Posterior vena cava (tissue), 2 donors: ENCODE measurements around the gene ACTL7B. TPM values are rescaled to one million over a fixed set of nuclear protein-coding genes. Genes with fewer than 3 reads are reported as not detected.

Experiments
- DNase-seq: peaks from one replicate; pipeline ENCODE4 v3.0.0-alpha.2; 2020; ENCODE audit warnings: low spot score
- intact Hi-C, 2 donors: fragments of 100-400 bp; cut with DNase I; formaldehyde crosslinking; loops; one replicate each; pipeline versions ENCODE4 v1.14.1 to v1.14.2; 2022 to 2023
- total RNA-seq, 2 donors: library from RNA; stranded (reverse); fragmentation: NEBNext Ultra II Directional; extraction: Animal tissue kit (Norgen Biotek cat#: 25700); gene quantifications; one replicate each; pipeline ENCODE4 v1.2.1, GENCODE V29; 2021
- donor health status: DM: yes; HTN: yes; CAD: no.
- donor health status: DM: yes; HTN: yes; CAD: no.

ACTL7B gene
- total RNA-seq, 2 donors from 2014 or later: not detected

DNA sequence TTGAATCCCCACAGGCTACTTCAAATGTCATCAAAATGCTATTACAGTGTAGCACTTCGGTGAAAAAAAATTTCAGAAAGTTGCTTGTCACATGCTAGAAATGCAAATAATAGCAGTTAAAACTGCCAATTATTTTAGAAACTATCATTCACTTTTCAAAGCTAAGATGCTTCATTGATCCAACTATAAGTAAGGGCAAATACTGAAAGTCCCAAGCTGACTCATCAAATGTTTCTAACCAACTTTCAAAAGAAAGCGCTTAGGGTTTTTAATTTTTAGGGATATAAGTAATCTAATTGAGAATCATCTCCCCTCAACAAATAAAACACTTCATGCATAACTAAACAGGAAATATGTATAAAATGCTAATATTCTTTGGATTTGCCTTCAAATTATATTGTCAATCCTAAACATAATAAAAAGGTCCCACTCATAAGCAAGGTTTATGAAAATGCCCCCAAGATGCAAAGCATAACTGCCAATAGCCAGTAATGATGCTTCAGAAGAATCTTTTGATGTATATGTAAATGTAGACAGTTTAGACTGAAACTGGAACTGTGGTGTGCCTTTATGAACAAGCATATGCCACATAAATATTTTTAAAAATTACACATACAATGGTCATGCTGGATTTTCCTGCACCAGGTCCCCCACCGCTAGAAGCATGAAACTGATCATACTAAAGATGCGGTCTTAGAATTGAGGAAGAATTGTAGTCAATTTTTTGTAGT is 18.4 kb upstream of the ACTL7B start:
- DNase-seq: no peak
- intact Hi-C loops: no loop called here

DNA sequence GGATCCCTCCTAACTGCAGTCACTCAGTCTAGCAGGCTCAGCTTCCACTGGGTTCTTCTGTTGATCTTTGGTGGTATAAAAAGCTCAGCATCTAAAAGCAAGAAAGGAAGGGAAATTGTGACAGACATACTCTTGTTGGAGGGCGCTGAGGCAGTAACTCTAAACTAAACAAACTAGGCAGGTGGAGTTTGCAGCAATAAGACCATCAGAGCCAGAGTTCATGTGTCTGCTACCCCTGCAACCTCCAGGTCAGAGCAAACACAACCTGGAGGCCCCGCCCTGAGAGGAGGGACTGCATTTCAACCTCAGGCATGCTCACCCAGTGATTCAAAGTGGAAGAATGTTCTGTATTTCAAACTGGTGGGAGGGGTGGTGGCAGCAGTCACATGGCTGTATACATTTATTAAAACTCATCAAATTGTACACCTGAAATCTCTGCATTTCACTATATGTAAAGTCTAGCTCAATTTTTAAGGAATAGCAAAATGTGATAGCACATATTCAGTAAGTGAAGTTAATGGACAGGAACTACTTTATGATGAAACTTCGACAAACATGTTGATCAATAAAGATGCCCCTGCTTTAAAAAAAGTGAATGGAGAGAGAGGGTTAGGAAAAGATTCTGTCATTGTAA is 13.4 kb upstream of the ACTL7B start:
- no peak for DNase-seq
- intact Hi-C loops: no loop called here

- no peak for DNase-seq
- intact Hi-C loops: no loop called here
Observed at GRCh38 chr9:108867829-108868228, 12.0 kb upstream of the ACTL7B start.

GRCh38 chr9:108867116-108867515 is 11.3 kb upstream of the ACTL7B start:
- DNase-seq: no peak
- intact Hi-C loops: no loop called here

GRCh38 chr9:108866001-108866420 is 10.2 kb upstream of the ACTL7B start:
- intact Hi-C loops: no loop called here
- DNase-seq: no peak

GRCh38 chr9:108865037-108865436 is 9.3 kb upstream of the ACTL7B start:
- intact Hi-C loops: no loop called here
- DNase-seq: no peak

GRCh38 chr9:108864446-108864845 is 8.7 kb upstream of the ACTL7B start:
- no peak for DNase-seq
- intact Hi-C loops: no loop called here

GRCh38 chr9:108863891-108864290 is 8.1 kb upstream of the ACTL7B start:
- intact Hi-C loops: no loop called here
- DNase-seq: no peak

DNA sequence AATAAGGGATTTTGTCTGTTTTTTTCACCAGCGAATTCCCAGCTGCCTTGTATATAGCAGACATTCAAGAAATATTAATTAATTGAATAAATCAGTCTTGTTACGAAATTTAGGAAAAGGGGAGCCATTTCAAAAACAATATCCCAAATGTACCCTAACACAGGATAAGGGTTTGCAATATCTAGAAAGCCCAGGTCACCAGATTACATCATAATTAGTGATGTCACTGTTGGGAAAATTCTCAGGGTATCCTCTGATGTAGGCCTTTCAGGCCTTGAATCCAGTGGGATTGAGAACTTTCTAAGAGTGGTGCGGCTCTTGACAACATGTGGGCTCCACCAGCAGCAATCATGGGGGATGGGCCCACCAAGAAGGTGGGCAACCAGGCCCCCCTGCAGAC is 6.2 kb upstream of the ACTL7B start, which contains the start of gene ACTL7A:
TSS of gene ACTL7A (plus strand) at position 270 of the 400 bp plus-strand sequence. CDS start at position 327, 57 bp downstream.
- DNase-seq: no peak
- intact Hi-C loops: no loop called here

DNA sequence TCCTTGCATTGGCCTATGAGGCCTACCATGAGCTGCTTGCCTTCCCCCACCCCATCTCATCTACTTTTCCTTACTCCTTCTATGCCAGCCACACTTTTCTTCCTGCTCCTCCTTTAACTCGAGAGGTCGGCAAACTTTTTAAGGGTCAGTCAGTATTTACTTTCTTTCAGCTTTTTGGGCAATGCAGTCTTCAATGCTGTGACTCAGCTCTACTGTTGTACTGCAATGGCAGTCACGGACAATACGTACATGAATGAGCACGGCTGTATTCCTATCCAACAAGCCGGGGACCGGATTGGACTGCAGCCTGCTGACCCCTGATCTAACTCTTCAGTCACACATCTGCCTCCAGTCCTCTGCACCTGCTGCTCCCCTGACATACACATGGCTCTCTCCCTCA is 5.7 kb upstream of the ACTL7B start:
- intact Hi-C loops: no loop called here

GRCh38 chr9:108860764-108861163 is 5.0 kb upstream of the ACTL7B start:
- intact Hi-C loops: no loop called here
- DNase-seq: no peak

More for the DNA sequence above, 5.7 kb upstream of the ACTL7B start:
- DNase-seq: no peak

GRCh38 chr9:108860354-108860753 is 4.6 kb upstream of the ACTL7B start:
- intact Hi-C loops: no loop called here
- DNase-seq: no peak

- intact Hi-C loops: no loop called here
- DNase-seq: no peak
Observed at GRCh38 chr9:108859459-108860114, 3.8 kb upstream of the ACTL7B start.

DNA sequence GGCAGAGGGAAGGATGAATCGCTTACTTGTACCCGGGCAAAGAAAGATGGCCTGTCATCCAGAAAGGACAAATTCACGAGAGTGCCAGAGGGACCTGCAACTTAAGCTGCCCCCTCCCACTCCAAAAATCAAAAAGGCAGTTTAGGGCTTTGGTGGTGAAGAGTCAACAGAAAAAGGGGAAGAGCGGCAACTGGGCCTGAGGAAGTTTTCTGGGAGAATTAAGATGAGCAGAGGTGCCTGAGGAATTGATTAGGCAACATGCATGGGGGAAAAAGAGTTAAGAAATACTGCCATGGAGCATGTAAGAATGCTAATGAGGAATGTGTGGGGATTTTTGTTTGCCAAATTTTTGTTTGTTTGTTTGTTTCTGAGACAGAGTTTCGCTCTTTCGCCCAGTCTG is 1.8 kb upstream of the ACTL7B start:
- no peak for DNase-seq
- intact Hi-C loops: no loop called here

DNA sequence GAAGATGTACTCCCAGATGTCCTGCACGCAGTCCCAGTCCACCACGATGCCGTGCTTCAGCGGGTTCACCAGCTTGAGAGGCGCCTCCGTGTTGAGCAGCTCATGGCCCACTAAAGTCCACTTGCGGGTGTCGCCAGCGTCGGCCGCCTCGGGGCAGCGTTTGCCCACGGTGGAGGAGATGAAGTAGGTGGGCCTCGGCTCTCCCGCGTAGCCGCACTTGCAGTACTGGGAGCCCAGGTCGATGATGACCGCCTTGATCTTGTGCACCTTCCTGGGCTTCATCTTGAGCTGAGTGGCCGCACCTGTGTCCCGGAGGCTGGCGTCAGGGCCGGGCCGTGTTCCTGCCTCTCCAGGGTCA is 278 bp downstream of the ACTL7B start:
- no peak for DNase-seq
- intact Hi-C loops: no loop called here

- no peak for DNase-seq
- intact Hi-C loops: no loop called here
Observed at GRCh38 chr9:108854641-108855528, 901 bp downstream of the ACTL7B start.

DNA sequence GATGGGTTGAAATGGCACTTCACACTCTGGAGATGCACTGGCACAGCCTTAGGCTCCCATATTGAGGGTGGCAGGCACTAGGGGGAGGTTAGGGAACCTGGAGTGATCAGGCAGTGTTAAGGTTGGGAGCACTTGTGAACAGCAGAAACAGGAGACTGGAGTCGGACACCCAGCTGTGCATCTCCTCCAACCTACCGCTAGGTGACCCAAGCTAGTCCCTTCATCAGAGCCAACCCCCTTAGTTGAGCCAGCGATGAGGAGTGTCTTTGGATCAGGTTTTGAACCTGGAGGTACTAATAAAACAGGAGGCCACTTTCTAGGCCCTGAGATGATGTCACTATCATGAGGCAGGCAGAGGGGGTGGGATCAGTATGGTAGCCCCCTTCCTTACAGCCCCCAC is 1.7 kb downstream of the ACTL7B start:
- DNase-seq: no peak

GRCh38 chr9:108852079-108852478 is 3.7 kb downstream of the ACTL7B start:
- intact Hi-C loops: no loop called here

More for the DNA sequence above, 1.7 kb downstream of the ACTL7B start:
- intact Hi-C loops: no loop called here

GRCh38 chr9:108851138-108851537 is 4.6 kb downstream of the ACTL7B start:
- no peak for DNase-seq
- intact Hi-C loops: no loop called here

More at GRCh38 chr9:108852079-108852478, 3.7 kb downstream of the ACTL7B start:
- DNase-seq: no peak
